NCI-H460 (cell line): ENCODE data around the gene U2AF1. TPM values are rescaled to one million over a fixed set of nuclear protein-coding genes. Genes with fewer than 3 reads are reported as not detected.
"Not testable (repeated sequence)": the region's sequence is repeated elsewhere in the genome, so short reads cannot be mapped to it uniquely, and the experiment has no call there.

Source experiments
- DNase-seq: peaks from one replicate; pipeline ENCODE4 v3.0.0-alpha.2; 2016; ENCODE audit warnings: low read depth; ENCODE audit errors: extremely low read depth
- total RNA-seq: library from RNA; depleted of rRNA; stranded (reverse); fragments of >200 nt; shearing (Covaris generic); gene quantifications from 2 replicates; pipeline ENCODE4 v1.2.3, GENCODE V29; 2014

U2AF1 gene
- total RNA-seq, 1 experiment from 2014 or later = 23.2 TPM

DNA sequence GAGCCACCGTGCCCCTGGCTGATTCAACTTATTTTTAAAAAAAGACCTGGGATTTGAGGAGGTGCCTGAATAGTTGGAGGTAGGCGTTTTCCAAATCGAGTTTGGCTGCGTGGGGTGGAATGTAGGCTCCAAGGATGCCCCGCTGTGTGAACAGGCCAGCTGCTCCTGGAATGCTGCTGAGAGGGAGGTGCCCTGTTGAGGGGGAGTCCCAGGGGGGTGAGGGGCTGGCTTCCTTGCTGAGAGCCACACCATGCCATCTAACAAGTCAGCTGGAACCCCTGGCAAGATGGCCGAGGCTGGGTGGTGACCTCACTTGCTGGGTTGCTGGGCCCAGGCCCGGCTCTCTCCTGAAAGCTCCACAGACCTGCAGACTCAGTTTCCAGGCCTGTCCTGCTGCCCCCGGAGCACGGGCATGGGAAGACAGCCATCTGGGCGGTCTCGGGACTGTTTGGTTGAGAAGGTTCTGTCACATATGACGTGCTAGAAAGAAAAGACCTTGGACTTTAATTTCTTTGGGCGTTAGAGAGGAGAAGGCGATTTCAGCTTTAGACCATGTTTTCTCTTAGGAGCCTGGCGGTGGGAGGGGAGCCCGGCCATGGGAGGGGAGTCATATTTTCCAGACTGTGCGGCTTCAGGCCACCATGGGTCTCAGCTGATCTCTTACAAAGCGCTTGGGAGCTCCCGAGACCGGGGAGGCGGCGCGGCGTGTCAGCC is 24.6 kb downstream of the U2AF1 start:
- DNase-seq = not testable (repeated sequence)

DNA sequence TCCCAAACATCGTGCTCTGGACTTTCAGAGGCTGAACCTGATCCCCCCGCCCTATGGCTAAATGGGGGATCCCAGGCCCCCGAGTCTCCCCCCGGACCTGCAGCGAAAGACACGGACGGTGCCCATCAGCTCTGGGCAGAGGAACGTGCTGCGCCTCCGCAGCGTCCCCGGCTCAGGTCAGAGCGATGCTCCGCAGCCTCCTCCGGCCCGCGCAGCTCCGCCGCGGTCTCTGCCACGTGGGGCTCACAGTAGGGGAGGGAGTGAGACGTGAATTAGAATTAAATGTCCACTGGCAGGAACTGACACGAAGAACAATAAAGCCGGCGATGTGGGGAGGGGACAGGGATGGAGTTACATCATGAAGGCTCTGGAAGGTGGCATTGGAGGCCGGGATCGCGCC is 30.7 kb downstream of the U2AF1 start:
- not testable (repeated sequence) for DNase-seq

DNA sequence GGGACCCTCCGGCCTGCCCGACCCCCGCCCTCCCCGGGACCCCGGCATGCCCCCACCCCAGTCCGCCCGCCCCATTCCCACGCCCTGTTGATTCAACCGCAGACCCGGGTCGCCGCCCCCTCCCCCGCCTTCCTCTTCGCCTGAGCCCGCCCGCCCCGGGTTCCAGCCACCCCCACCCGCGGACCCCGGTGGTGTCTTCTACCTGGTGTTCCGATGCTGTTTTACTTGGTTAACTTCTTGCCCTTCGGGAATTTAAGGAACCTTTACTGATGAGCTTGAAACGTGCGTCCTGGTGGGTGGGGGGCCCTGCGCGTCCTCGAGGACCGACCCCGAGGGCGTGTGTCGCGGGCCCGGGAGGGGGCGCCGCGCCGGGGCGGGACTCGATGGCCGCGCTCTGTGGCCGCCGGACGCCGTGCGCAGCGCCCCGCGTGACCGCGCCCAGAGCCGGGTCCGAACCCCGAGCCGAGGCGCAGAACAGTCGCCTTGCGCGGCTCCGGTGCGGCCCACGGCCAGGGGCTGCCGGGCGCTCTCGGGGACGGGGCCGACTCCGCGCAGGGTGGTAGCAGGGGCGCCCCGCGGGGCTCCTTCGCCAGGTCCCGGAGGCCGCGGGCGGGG is 31.2 kb downstream of the U2AF1 start:
- not testable (repeated sequence) for DNase-seq

DNA sequence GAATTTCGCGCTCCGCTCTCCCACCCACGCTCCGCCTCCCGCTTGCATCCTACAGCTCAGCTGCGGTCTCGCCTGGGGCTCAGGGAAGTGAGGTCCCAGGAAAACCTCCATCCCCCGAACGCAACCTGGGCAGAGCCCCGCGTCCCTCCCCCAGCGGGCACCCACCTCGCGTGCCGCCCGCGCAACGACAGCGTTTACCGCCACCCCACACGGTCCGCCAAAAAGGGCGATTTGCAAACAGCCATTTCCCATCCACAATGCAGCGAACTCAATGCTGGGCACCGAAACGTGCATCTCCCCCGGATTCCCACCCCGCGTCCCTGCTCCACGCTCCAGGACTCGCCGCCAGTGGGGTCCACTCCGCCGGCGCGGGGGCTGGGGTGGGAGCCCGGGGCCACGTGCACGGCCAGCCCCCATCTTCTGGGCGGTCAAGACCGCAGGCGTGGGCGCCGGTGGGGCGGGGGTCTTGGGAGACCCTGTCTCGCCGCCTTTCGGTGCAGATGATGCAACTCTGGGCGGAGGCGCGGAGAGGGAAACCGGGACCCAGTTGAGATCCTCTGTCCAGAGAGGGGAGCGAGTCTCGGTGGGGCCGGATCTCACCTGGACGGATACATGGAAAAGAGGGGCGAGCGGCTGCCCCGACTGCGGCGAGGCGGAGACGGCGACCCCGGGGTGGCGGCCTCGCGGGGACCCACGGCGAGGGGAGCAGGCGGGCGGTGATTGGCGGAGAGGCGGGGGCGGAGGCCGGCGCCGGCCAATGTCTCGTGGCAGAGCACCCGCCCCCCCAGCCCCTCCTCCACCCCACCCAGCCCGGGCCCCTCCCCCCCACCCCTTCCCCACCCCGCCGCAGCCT is 32.0 kb downstream of the U2AF1 start, which contains the start of gene CBS:
Gene CBS (minus strand): TSS at position 666 of the 853 bp plus-strand sequence. CDS start 3,642 bp downstream, outside the sequence.
- not testable (repeated sequence) for DNase-seq

GRCh38 chr21:43074401-43075169 is 32.8 kb downstream of the U2AF1 start:
- not testable (repeated sequence) for DNase-seq

DNA sequence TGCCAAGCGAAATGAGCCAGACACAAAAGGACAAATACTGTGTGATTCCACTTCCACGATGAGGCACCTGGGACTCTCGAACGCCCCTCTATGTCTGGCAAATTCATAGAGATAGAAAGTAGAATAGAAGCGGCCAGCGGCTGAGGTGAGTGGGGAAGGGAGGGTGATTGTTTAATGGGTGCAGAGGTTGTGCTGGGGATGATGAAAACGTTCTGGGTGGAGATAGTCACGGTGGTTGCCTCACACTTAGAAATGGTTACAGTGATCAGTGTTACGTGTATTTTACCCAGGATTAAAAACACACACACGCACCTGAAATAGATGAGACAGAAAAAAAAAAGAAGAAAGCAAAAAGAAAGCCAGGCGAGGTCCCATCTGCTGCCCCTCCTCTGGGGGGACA is 34.6 kb downstream of the U2AF1 start:
- DNase-seq = not testable (repeated sequence)

DNA sequence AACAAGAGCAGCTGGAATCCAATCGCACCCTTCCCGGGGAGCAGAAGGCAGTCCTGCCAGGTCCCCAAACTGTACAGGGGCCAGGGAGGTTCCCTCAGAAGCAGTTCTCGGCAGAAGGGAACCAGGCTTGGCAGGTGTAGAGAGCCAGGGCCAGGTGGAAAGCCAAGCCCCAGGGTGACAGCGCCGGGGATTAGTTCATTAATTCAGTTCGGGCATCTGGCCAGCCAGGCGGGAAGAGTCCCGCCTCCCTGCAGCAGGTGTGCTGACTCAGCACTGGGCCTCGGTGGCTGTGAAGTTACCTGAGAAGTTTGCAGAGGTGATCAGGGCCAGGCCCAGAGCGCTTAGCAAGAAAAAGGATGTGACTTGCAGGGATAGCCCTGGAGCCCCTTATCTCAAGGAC is 37.7 kb downstream of the U2AF1 start:
- DNase-seq = not testable (repeated sequence)

DNA sequence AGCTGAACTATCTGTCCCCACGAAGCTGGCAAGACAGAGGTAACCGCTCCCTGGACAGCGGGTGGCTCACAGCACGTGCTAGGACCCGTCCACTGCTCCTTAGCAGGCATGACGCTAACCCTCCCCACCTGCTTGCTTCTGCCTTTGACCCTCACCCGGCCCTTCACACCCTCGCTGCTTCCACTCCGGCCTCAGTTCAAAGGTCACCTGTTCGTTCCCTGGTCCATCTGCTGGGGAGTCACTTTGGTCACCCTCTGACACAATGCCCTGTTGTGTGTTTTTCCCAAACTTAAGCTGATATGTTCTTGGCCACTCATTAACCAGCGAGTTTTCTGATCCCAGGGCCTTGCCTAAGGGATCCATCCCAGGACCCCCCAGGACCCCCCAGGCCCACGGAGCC is 39.3 kb downstream of the U2AF1 start:
- not testable (repeated sequence) for DNase-seq

DNA sequence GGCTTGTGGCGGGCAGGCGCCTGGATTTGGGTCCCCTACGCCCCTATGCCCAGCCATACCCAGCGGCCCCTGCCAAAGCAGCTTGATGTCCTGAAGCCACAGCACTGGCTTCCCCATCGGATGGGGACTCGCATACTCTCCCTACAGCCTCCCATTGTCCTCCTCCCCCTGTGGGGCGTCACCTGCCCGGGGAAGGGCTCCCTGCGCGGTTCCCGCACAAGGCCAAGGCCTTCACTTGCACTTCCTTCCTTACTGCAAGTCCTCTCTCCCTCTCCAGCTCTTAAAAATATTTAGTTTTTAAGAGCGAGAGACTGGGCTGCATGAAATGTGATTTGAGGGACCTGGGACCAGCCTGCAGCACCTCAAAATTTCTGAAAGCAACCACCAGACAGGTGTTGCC is 40.7 kb downstream of the U2AF1 start:
- not testable (repeated sequence) for DNase-seq

DNA sequence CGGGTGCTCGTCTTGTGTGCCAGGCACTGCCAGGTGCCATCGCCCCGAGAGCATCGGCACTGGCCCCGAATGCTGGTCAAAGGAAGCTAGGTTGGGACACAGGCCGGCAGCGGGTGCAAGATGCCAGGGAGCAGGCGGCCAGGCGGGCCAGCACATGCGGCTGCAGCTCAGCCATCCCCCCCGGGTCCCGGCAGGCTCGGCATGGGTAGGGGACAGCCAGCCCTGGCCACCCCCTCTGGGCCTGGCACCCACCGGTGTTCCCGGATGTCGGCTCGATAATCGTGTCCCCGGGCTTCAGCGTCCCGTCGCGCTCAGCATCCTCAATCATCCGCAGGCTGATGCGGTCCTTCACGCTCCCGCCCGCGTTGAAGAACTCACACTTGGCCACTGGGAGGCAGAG is 41.4 kb downstream of the U2AF1 start:
- DNase-seq = not testable (repeated sequence)

GRCh38 chr21:43064265-43064917 is 43.0 kb downstream of the U2AF1 start:
- not testable (repeated sequence) for DNase-seq

DNA sequence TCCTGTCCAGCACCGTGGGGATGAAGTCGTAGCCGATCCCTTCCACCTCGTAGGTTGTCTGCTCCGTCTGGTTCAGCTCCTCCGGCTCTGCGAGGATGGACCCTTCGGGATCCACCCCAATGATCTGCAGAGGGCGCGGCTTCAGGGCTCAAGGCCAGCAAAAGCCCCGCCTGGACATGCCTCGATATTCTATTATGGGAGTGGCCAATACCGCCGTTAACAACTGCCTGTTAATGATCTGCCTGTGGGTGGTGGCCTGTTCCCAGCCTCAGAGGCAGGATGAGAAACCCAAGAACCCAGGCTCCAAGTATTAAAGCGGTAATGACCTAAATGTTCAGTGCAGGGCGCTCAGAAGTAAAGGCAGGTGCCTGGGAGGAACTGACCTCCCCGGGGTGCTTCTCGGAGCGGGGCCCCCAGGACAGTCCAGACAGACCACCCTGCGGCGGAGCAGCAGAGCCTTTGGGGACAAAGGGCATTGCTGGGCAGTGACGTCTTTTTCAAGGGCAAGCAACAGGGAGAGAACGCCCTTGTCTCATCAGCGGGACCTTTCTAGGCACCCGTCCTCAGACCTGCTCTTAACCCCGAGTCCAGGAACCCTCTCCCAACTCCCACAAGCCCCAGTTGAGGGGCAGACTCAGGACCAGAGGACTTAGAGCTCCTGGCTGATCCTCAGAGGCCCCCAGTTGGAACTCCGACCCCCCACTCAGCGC is 44.3 kb downstream of the U2AF1 start:
- not testable (repeated sequence) for DNase-seq

GRCh38 chr21:43053112-43053511 is 54.3 kb downstream of the U2AF1 start:
- not testable (repeated sequence) for DNase-seq

DNA sequence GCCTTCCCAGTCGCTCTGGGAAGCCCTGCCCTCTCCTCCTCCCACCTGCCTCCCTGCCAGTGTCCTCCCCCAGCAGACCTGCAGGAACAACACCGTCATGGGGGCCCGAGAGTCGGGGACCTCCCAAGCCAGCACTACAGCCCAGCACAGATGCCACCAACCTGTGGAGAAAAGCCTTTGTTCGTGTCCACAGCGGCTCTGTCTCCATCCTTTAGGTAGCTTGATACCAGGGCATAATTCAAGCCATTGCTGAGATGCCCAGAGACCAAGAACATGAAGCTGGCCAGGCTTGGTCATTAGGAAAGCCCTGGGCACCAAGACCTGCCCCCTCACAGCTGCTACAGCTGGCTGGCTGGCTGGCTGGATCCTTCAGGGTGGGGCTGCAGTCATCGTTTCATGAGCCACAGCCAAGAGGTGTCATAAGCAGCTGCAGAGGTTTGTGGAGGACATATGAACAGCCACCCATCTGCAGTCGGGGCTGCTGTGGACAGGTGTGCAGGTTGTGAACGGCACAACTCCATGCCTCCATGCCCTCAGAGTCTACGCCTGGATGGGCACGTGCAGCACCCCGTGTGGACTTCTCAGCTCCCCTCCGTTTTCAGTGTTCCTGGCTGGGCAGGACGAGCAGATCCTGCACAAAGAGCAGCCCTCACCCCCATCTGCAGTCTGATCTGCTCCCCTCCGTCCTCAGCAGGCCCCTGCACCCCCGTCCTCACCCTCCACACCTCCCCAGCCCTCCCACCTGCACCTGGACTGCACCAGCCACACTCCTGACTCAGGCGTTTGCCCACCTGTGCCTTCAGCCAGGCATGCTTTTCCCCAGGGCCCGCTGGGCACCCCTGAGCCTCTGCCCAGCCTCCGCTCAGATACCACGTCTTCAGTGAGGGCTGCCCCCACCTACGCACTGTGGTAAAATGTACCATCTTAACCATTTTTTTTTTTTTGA is 61.2 kb downstream of the U2AF1 start:
- not testable (repeated sequence) for DNase-seq

- not testable (repeated sequence) for DNase-seq
These were observed 62.0 kb downstream of the U2AF1 start for GRCh38 chr21:43045165-43045875.

GRCh38 chr21:43044547-43044946 is 62.8 kb downstream of the U2AF1 start:
- DNase-seq = not testable (repeated sequence)

- DNase-seq = not testable (repeated sequence)
These were observed 64.1 kb downstream of the U2AF1 start for GRCh38 chr21:43043291-43043690.
